MCF 10A (cell line): ENCODE measurements around the gene TSC22D3. TPM values are rescaled to one million over a fixed set of nuclear protein-coding genes. Genes with fewer than 3 reads are reported as not detected.
A peak's percentile ranks its signal among the peaks of the same experiment; 100 is the strongest.

Source experiments
- BruUV-seq: library from RNA; stranded (reverse); fragments of 400-500 nt; replicated peaks from 2 replicates; lab custom pipeline; 2021; lab: Mats Ljungman, UMichigan
- CTCF ChIA-PET: fragments of 300-600 bp; sonication (Branson Sonifier 250); formaldehyde crosslinking; extraction: SDS; loops from one replicate; lab custom pipeline; 2021; ENCODE audit warnings: antibody characterized with exemption, inconsistent platforms; lab: Yijun Ruan, JAX
- POLR2A ChIA-PET: fragments of 300-600, 350-650 bp; sonication (Branson Sonifier 250); formaldehyde crosslinking; extraction: SDS; loops from one replicate; lab custom pipeline; 2020; ENCODE audit warnings: antibody characterized with exemption, inconsistent platforms; lab: Yijun Ruan, JAX
- DNase-seq: peaks from one replicate; pipeline ENCODE4 v3.0.0-alpha.2; 2018; ENCODE audit not compliant: unreplicated experiment
- H3K27ac Mint-ChIP-seq: one replicate; pipeline ENCODE4 v1.8.0; 2022; ENCODE audit warnings: mild to moderate bottlenecking, low read depth, mixed read lengths; ENCODE audit not compliant: unreplicated experiment
- H3K27me3 Mint-ChIP-seq: one replicate; pipeline ENCODE4 v1.8.0; 2022; ENCODE audit warnings: mixed read lengths; ENCODE audit not compliant: insufficient read depth, unreplicated experiment
- H3K36me3 Mint-ChIP-seq: one replicate; pipeline ENCODE4 v1.8.0; 2022; ENCODE audit warnings: mild to moderate bottlenecking, moderate library complexity, mixed read lengths; ENCODE audit not compliant: insufficient read depth, unreplicated experiment
- H3K4me1 Mint-ChIP-seq: one replicate; pipeline ENCODE4 v1.8.0; 2022; ENCODE audit warnings: mixed read lengths; ENCODE audit not compliant: insufficient read depth, unreplicated experiment
- H3K4me3 Mint-ChIP-seq: one replicate; pipeline ENCODE4 v1.8.0; 2022; ENCODE audit warnings: mild to moderate bottlenecking, moderate library complexity, mixed read lengths; ENCODE audit not compliant: unreplicated experiment
- H3K9me3 Mint-ChIP-seq: one replicate; pipeline ENCODE4 v1.8.0; 2022; ENCODE audit warnings: mixed read lengths; ENCODE audit not compliant: unreplicated experiment
- CTCF ChIP-seq: fragments of 200-600 bp; IDR thresholded peaks from one replicate; pipeline ENCODE4 v1.8.0; 2022; ENCODE audit warnings: antibody characterized with exemption, mild to moderate bottlenecking; ENCODE audit not compliant: unreplicated experiment
- intact Hi-C: fragments of 100-400 bp; cut with micrococcal nuclease; formaldehyde crosslinking; loops from 2 replicates; pipeline ENCODE4 v1.14.1; 2022
- total RNA-seq: library from RNA; stranded (reverse); gene quantifications from 2 replicates; pipeline ENCODE4 v1.2.3, GENCODE V29; 2022

Gene TSC22D3
- total RNA-seq, 1 experiment from 2014 or later = 124 TPM

- intact Hi-C loops = no loop called here
- DNase-seq = no peak
- Mint-ChIP-seq H3K36me3 (peaks cover 65% of the 10 kb centered on the region), H3K4me1 (peaks cover 27% of the 10 kb centered on the region), H3K27me3 (peaks cover 35% of the 10 kb centered on the region), H3K9me3 (no peaks in the 10 kb centered on the region), H3K4me3 (peak overlapping the region; percentile 74), H3K27ac (peak overlapping the region; percentile 60)
- BruUV-seq = no TSS peak
- TF ChIP-seq CTCF = no peak
- POLR2A ChIA-PET = interaction anchor here (1.3 to 16.2 kb wide), 14 partner anchors 14 to 85 kb away, joined by 3 to 679 read pairs (median 42); partner anchors contain the start of genes NCBP2L, PRPS1 and TSC22D3
- CTCF ChIA-PET = interaction anchor here (0.9 to 13.0 kb wide), 4 partner anchors 27 to 63 kb away, joined by 3 to 157 read pairs (median 10); partner anchors contain the start of genes NCBP2L and TSC22D3
Measured at GRCh38 chrX:107713543-107714205, 61.9 kb downstream of the TSC22D3 start.

DNA sequence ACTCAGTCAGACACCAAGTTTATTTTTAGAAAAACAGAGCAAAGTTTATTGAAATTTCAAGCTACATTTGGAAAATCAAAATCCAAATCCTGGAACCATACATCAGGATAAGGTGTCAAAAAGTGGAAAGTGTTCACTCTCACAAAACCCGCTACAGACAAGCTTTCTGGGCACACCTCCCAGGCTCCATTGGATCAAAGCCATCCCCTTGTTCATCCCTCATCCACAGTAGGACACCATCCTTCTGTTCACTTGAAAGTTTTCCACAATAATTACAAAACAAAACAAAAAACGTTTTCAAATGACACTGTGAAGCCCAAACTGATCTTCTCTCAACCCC, 62.4 kb downstream of the TSC22D3 start:
- BruUV-seq = no TSS peak
- peaks cover 35% of the 10 kb centered on the region for H3K27me3 Mint-ChIP-seq
- ChIA-PET CTCF (interaction anchor here (2.3 to 13.0 kb wide), 3 partner anchors 37 to 63 kb away, joined by 8 to 157 read pairs (median 12); partner anchors contain the start of genes NCBP2L and TSC22D3), POLR2A (interaction anchor here (1.3 to 16.2 kb wide), 14 partner anchors 14 to 85 kb away, joined by 3 to 679 read pairs (median 20); partner anchors contain the start of genes NCBP2L, PRPS1 and TSC22D3)
- peak overlapping the region; percentile 97 for H3K27ac Mint-ChIP-seq
- no peaks in the 10 kb centered on the region for H3K9me3 Mint-ChIP-seq
- peak overlapping the region; percentile 74 for H3K4me3 Mint-ChIP-seq
- no peak for TF ChIP-seq CTCF
- H3K36me3 Mint-ChIP-seq = peaks cover 65% of the 10 kb centered on the region
- DNase-seq = no peak
- peaks cover 22% of the 10 kb centered on the region for H3K4me1 Mint-ChIP-seq
- intact Hi-C loops = no loop called here

DNA sequence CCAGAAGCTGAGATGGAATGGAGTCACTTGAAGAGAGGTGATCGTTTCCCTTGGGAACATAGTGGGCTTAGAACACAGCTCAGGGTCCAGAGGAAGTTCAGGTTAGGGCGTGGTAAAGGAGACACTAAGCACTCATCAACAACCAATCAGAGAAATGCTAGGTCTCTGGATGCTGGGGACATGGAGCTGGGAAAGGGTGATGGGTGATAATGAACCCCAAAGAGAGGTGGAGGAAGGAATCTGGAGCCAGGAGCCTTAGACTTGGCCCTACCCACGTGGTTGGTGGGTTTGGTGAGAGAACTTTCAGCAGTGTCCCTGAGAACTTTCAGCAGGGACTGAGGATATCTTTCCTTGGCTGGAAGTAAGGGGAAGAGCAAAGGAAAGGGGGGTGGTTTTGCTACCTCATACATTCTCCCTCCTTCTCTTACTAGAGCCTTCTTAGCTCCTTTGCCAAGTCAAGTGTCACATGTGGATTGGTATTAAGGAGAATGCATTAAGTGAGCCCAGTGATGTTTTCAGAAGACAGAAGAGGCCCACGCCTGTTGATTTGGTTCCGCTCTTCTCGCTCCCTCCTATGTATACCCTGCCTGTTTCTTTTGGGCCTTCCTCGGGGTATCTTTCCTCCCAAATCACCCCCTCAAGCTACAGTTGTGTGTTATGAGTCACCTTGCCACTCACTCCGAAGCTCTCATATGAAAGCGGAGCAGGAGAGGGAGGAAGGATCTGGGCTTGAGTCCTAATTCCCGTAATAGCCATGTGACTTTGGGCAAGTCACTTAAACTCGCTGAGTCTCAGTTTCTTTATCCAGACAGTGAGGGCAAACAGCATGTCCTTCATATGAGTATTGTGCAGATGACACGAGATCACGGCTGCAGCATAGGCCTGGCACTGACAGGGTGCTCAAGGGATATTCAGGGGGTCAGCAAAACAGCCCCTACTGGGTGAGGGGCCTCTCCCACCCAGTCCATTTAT, 63.1 kb downstream of the TSC22D3 start:
- peaks cover 18% of the 10 kb centered on the region for H3K4me1 Mint-ChIP-seq
- H3K27me3 Mint-ChIP-seq = peaks cover 35% of the 10 kb centered on the region
- H3K36me3 Mint-ChIP-seq = peaks cover 65% of the 10 kb centered on the region
- intact Hi-C loops = loop anchor here (1.0 kb wide), 1 partner anchor 38 kb away; no protein-coding TSS in a partner anchor
- POLR2A ChIA-PET = interaction anchor here (0.7 to 16.2 kb wide), 16 partner anchors 13 to 84 kb away, joined by 3 to 679 read pairs (median 14); partner anchors contain the start of genes NCBP2L, PRPS1 and TSC22D3
- CTCF ChIA-PET = interaction anchor here (0.6 to 13.0 kb wide), 6 partner anchors 36 to 1012 kb away, joined by 3 to 157 read pairs (median 6); partner anchors contain the start of genes NCBP2L and TSC22D3
- peak overlapping the region; percentile 74 for H3K4me3 Mint-ChIP-seq
- peak; percentile 80 for DNase-seq
- BruUV-seq = no TSS peak
- no peaks in the 10 kb centered on the region for H3K9me3 Mint-ChIP-seq
- no peak for TF ChIP-seq CTCF
- H3K27ac Mint-ChIP-seq = peak overlapping the region; percentile 97
